A549 (cell line): ENCODE results near the gene NRM. TPM values are rescaled to one million over a fixed set of nuclear protein-coding genes. Genes with fewer than 3 reads are reported as not detected.

Experiments
- ATAC-seq, 2 experiments: fragments of 200-7000 bp in 1 of 2; fragments of >200 bp in 1 of 2; cut with Nextera tagmentation in 1 of 2; cut with Tn5 transposase in 1 of 2; 3 replicates each; pipeline versions ENCODE4 v1.8.0 to v1.9.1; 2018 to 2020; ENCODE audit warnings: mild to moderate bottlenecking in 1 of 2, moderate library complexity in 1 of 2
- CTCF ChIA-PET: fragments of 300-600 bp; sonication (Branson Sonifier 250); formaldehyde crosslinking; extraction: SDS; loops from one replicate; lab custom pipeline; 2021; ENCODE audit warnings: antibody characterized with exemption, inconsistent platforms; lab: Yijun Ruan, JAX
- POLR2A ChIA-PET: fragments of 350-600 bp; formaldehyde crosslinking; extraction: SDS; loops from one replicate; lab custom pipeline; 2021; ENCODE audit warnings: antibody characterized with exemption, inconsistent platforms; lab: Yijun Ruan, JAX
- DNase-seq, 2 experiments: peaks; one replicate each; pipeline versions ENCODE4 v3.0.0 to v3.0.0-alpha.2; 2011 to 2016; ENCODE audit warnings: low read depth in 1 of 2, low spot score in 1 of 2
- FAIRE-seq: peaks from 2 replicates; lab custom pipeline; 2011; peaks lifted over from hg19 to GRCh38; lab: Jason Lieb, UNC
- H3K27ac ChIP-seq, 2 experiments: fragments of >200 bp; sonication (Bioruptor Twin); formaldehyde crosslinking; 3 replicates each; pipeline ENCODE4 v1.5.1; 2016 to 2017
- H3K4me1 ChIP-seq: fragments of >200 bp; sonication (Bioruptor Twin); formaldehyde crosslinking; 3 replicates; pipeline ENCODE4 v1.6.1; 2016
- H3K4me2 ChIP-seq: fragments of >200 bp; sonication (Bioruptor Twin); formaldehyde crosslinking; 3 replicates; pipeline ENCODE4 v1.6.1; 2016
- H3K4me3 ChIP-seq: fragments of >200 bp; sonication (Bioruptor Twin); formaldehyde crosslinking; 3 replicates; pipeline ENCODE4 v1.5.1; 2016
- H3K9me3 ChIP-seq: fragments of >200 bp; sonication (Bioruptor Twin); formaldehyde crosslinking; 3 replicates; pipeline ENCODE4 v1.6.1; 2016
- CEBPB ChIP-seq, 2 experiments: fragments of >200 bp in 1 of 2; sonication (Bioruptor Twin) in 1 of 2; formaldehyde crosslinking in 1 of 2; IDR thresholded peaks; 2 replicates each; pipeline ENCODE4 v1.6.1; 2012 to 2016
- CHD4 ChIP-seq: fragments of 200-600 bp; sonication (generic); IDR thresholded peaks from 2 replicates; pipeline ENCODE4 v1.6.1; 2016; ENCODE audit warnings: antibody characterized with exemption, mild to moderate bottlenecking, borderline replicate concordance
- EHF ChIP-seq: fragments of 250-450 bp; sonication (Bioruptor Pico); IDR thresholded peaks from 2 replicates; pipeline ENCODE4 v1.5.0; 2020; ENCODE audit warnings: mild to moderate bottlenecking
- ELK1 ChIP-seq: fragments of 150-350 bp; IDR thresholded peaks from 2 replicates; pipeline ENCODE4 v1.6.1; 2014; ENCODE audit warnings: low read depth, mild to moderate bottlenecking, low read length
- FOSL2 ChIP-seq, 2 experiments: fragments of 450-650 bp in 1 of 2; fragments of >200 bp in 1 of 2; sonication (Bioruptor Twin) in 1 of 2; formaldehyde crosslinking; IDR thresholded peaks; 2 replicates each; pipeline versions ENCODE4 v1.5.0 to v1.6.1; 2016 to 2020; ENCODE audit warnings: mild to moderate bottlenecking in 1 of 2, moderate library complexity in 1 of 2
- FOXS1 ChIP-seq: fragments of 250-450 bp; sonication (Bioruptor Pico); IDR thresholded peaks from 2 replicates; pipeline ENCODE4 v1.5.0; 2020; ENCODE audit warnings: mild to moderate bottlenecking, moderate library complexity
- HES2 ChIP-seq: fragments of >200 bp; sonication (Bioruptor Twin); formaldehyde crosslinking; IDR thresholded peaks from 2 replicates; pipeline ENCODE4 v1.6.1; 2016
- HOXA7 ChIP-seq: fragments of 250-450 bp; sonication (Bioruptor Pico); IDR thresholded peaks from 2 replicates; pipeline ENCODE4 v1.5.0; 2020; ENCODE audit warnings: mild to moderate bottlenecking, moderate library complexity
- HOXB5 ChIP-seq: fragments of 250-450 bp; sonication (Bioruptor Pico); IDR thresholded peaks from 2 replicates; pipeline ENCODE4 v1.5.0; 2020; ENCODE audit warnings: mild to moderate bottlenecking, moderate library complexity
- JUN ChIP-seq, 2 experiments: fragments of >200 bp; sonication (Bioruptor Twin); formaldehyde crosslinking; IDR thresholded peaks; 2 replicates in 1 of 2; 3 replicates in 1 of 2; pipeline ENCODE4 v1.6.1; 2016 to 2017
- JUNB ChIP-seq: fragments of >200 bp; sonication (Bioruptor Twin); formaldehyde crosslinking; IDR thresholded peaks from 2 replicates; pipeline ENCODE4 v1.6.1; 2016
- MAX ChIP-seq: IDR thresholded peaks from 2 replicates; pipeline ENCODE4 v1.6.1; 2012
- NR3C1 ChIP-seq: fragments of >200 bp; sonication (Bioruptor Twin); formaldehyde crosslinking; IDR thresholded peaks from 3 replicates; pipeline ENCODE4 v1.6.1; 2017
- POLR2A ChIP-seq: IDR thresholded peaks from 2 replicates; pipeline ENCODE4 v1.6.1; 2012; ENCODE audit warnings: mild to moderate bottlenecking, low read length
- RAD21 ChIP-seq, 2 experiments: fragments of >200 bp in 1 of 2; sonication (Bioruptor Twin) in 1 of 2; formaldehyde crosslinking in 1 of 2; IDR thresholded peaks in 1 of 2; conservative IDR thresholded peaks in 1 of 2; 2 replicates in 1 of 2; 3 replicates in 1 of 2; pipeline ENCODE4 v1.6.1; 2012 to 2018; ENCODE audit warnings: inconsistent platforms in 1 of 2
- SMC3 ChIP-seq: fragments of >200 bp; sonication (Bioruptor Twin); formaldehyde crosslinking; IDR thresholded peaks from 3 replicates; pipeline ENCODE4 v1.6.1; 2018; ENCODE audit warnings: inconsistent platforms
- ZSCAN20 ChIP-seq: fragments of 250-450 bp; sonication (Bioruptor Pico); IDR thresholded peaks from 2 replicates; pipeline ENCODE4 v1.8.0; 2022; ENCODE audit warnings: mild to moderate bottlenecking, moderate library complexity
- WGBS: methylation state at CpG from one replicate; pipeline ENCODE4 v1.1.6; 2017; ENCODE audit errors: missing lambda C conversion rate; 5-methylcytosine and 5-hydroxymethylcytosine counted together
- polyA plus RNA-seq, 4 experiments: library from polyadenylated mRNA; depleted of rRNA in 3 of 4; stranded (reverse); fragments of >200 nt; fragmentation: RNase III in 1 of 4; extraction: RNeasy Plus Mini Kit Qiagen cat#74134 plus additional on column Dnase treatment in 1 of 4; gene quantifications; 2 replicates in 3 of 4; 3 replicates in 1 of 4; pipeline ENCODE4 v1.2.3, GENCODE V29; 2011 to 2017
- TF ChIP-seq, protein P1 (sequence below): fragments of 450-650 bp; IDR thresholded peaks from 2 replicates; pipeline ENCODE4 v1.6.1; 2014; ENCODE audit warnings: antibody characterized with exemption
- TF ChIP-seq, protein P2 (sequence below): fragments of 200-600 bp; sonication (generic); IDR thresholded peaks from 2 replicates; pipeline ENCODE4 v1.6.1; 2016; ENCODE audit warnings: antibody characterized with exemption, mild to moderate bottlenecking, moderate library complexity

Gene NRM
- polyA plus RNA-seq, 2 of the 4 experiments (the other 2 are of a cell fraction) = 11.3 to 13.0 TPM

- DNase-seq = peak; percentile 41 to 55
- FAIRE-seq = no peak
- CTCF ChIA-PET = interaction anchor here (1.6 to 17.1 kb wide), 3 partner anchors 9 to 194 kb away, joined by 4 to 539 read pairs (median 11); partner anchors contain the start of genes DHX16, MDC1 and TUBB
- Histone ChIP-seq H3K27ac (peak overlapping the region; percentile 83 to 99), H3K4me2 (peak overlapping the region; percentile 79), H3K9me3 (no peaks in the 10 kb centered on the region), H3K4me1 (peaks cover 54% of the 10 kb centered on the region), H3K4me3 (peak overlapping the region; percentile 84)
- TF ChIP-seq FOSL2 (IDR thresholded peaks at IDR 0.05) (no peak), FOSL2 (CRISPR knock-in tag; IDR thresholded peaks at IDR 0.05) (peak; percentile 75), POLR2A (peak; percentile 29; the same call in 1 of the 2 replicates), HOXB5 (CRISPR knock-in tag) (no peak)
- peak; percentile 31 to 44; a peak in 5 of 6 replicates for ATAC-seq
- 23% methylated on average over 6 of the region's 11 CpGs for WGBS
- POLR2A ChIA-PET = interaction anchor here (1.0 to 1.6 kb wide), 3 partner anchors 25 to 39 kb away, joined by 3 to 4 read pairs (median 3); partner anchors contain the start of gene MDC1
Measured at GRCh38 chr6:30682143-30683117, 8.4 kb downstream of the NRM start.

- TF ChIP-seq JUN (IDR thresholded peaks at IDR 0.05) (no peak), EHF (CRISPR knock-in tag) (no peak), ZSCAN20 (no peak), ELK1 (no peak), FOXS1 (CRISPR knock-in tag) (no peak), HES2 (no peak), RAD21 (conservative IDR thresholded peaks at IDR 0.05 in 1 of 2, IDR thresholded peaks at IDR 0.05 in 1 of 2) (no peak), CEBPB (IDR thresholded peaks at IDR 0.05) (no peak), HOXA7 (CRISPR knock-in tag) (no peak), SMC3 (no peak), MAX (no peak), CHD4 (no peak), JUNB (no peak), NR3C1 (no peak)
- TF ChIP-seq, protein P1, sequence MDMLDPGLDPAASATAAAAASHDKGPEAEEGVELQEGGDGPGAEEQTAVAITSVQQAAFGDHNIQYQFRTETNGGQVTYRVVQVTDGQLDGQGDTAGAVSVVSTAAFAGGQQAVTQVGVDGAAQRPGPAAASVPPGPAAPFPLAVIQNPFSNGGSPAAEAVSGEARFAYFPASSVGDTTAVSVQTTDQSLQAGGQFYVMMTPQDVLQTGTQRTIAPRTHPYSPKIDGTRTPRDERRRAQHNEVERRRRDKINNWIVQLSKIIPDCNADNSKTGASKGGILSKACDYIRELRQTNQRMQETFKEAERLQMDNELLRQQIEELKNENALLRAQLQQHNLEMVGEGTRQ = no peak
- TF ChIP-seq, protein P2, sequence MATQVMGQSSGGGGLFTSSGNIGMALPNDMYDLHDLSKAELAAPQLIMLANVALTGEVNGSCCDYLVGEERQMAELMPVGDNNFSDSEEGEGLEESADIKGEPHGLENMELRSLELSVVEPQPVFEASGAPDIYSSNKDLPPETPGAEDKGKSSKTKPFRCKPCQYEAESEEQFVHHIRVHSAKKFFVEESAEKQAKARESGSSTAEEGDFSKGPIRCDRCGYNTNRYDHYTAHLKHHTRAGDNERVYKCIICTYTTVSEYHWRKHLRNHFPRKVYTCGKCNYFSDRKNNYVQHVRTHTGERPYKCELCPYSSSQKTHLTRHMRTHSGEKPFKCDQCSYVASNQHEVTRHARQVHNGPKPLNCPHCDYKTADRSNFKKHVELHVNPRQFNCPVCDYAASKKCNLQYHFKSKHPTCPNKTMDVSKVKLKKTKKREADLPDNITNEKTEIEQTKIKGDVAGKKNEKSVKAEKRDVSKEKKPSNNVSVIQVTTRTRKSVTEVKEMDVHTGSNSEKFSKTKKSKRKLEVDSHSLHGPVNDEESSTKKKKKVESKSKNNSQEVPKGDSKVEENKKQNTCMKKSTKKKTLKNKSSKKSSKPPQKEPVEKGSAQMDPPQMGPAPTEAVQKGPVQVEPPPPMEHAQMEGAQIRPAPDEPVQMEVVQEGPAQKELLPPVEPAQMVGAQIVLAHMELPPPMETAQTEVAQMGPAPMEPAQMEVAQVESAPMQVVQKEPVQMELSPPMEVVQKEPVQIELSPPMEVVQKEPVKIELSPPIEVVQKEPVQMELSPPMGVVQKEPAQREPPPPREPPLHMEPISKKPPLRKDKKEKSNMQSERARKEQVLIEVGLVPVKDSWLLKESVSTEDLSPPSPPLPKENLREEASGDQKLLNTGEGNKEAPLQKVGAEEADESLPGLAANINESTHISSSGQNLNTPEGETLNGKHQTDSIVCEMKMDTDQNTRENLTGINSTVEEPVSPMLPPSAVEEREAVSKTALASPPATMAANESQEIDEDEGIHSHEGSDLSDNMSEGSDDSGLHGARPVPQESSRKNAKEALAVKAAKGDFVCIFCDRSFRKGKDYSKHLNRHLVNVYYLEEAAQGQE = no peak
- H3K27ac ChIP-seq = peak overlapping the region; percentile 83 to 99
- ChIA-PET POLR2A (interaction anchor here (1.0 kb wide), 2 partner anchors 25 to 40 kb away, joined by 3 read pairs; no protein-coding TSS in a partner anchor), CTCF (interaction anchor here (1.6 to 17.1 kb wide), 3 partner anchors 9 to 195 kb away, joined by 4 to 539 read pairs (median 11); partner anchors contain the start of genes DHX16, MDC1 and TUBB)
- no peaks in the 10 kb centered on the region for H3K9me3 ChIP-seq
- ATAC-seq (no peak), DNase-seq (no peak), FAIRE-seq (no peak)
- WGBS = 65% methylated on average over 4 of the region's 4 CpGs
- H3K4me3 ChIP-seq = no peak overlapping the region; the same call in 2 of the 3 replicates
- peak overlapping the region; percentile 79 for H3K4me2 ChIP-seq
- peaks cover 54% of the 10 kb centered on the region for H3K4me1 ChIP-seq
Measured at GRCh38 chr6:30681766-30682142, 9.0 kb downstream of the NRM start.
